ENCODE results near the gene SHISAL2A. TPM values are rescaled to one million over a fixed set of nuclear protein-coding genes. Genes with fewer than 3 reads are reported as not detected.
A peak's percentile ranks its signal among the peaks of the same experiment; 100 is the strongest.
"Not testable (repeated sequence)": the region's sequence is repeated elsewhere in the genome, so short reads cannot be mapped to it uniquely, and the experiment has no call there.

The SHISAL2A gene
- total RNA-seq, 1 experiment from 2014 or later: not detected

DNA sequence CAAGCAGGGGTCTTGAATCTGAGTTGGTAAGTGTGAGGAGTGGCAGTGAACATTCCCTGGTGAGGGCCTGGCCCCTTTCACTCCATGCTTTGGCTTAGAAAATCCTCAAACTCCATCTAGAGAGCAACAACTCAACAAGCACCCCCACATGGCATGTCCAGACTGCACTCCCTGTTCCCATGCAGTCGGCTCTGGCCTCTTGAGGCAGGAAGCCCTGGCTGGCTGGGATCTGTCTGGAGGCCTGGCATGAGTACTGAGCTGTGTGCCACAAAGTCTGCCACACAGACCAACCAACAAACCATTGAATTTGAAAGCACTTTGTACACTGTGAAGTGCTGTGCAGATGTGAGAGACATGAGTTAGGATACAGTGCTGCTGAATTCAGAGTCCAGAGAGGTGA, 40.0 kb downstream of the SHISAL2A start:
- DNase-seq (ENCODE audit: low read depth in 1 of 2, low spot score in 2 of 2): no peak
- Histone ChIP-seq H3K27ac (no peak overlapping the region), H3K4me1 (replicated peaks) (peaks cover 9% of the 10 kb centered on the region)

DNA sequence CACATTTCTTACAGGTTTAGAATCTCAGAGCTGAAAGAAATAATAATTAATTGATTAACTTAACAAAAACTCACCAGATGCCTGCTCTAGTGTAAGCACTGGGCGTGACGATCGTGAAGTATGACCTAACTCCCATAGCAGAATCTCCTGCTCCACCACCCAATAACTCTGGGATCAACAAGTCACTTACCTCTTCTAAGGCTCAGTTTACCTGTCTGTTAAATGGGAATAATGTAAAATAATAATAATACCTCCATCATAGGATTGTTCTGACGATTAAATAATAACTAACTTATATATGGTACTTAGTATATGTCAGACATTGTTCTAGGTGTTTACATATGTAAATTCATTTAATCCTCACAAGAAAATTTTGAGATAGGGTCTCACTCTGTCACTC, 40.5 kb downstream of the SHISAL2A start:
- no peaks in the 10 kb centered on the region for H3K36me3 ChIP-seq
- DNase-seq (ENCODE audit: low read depth in 1 of 2, low spot score in 2 of 2): no peak
- H3K4me3 ChIP-seq: no peak overlapping the region
- H3K9me3 ChIP-seq (replicated peaks): no peaks in the 10 kb centered on the region
- H3K4me1 ChIP-seq (replicated peaks): peaks cover 9% of the 10 kb centered on the region
- H3K27me3 ChIP-seq (replicated peaks): no peaks in the 10 kb centered on the region
- no peak overlapping the region for H3K27ac ChIP-seq

More for the DNA sequence above, 40.0 kb downstream of the SHISAL2A start:
- H3K9me3 ChIP-seq (replicated peaks): no peaks in the 10 kb centered on the region
- H3K4me3 ChIP-seq: no peak overlapping the region
- H3K36me3 ChIP-seq: no peaks in the 10 kb centered on the region
- no peaks in the 10 kb centered on the region for H3K27me3 ChIP-seq (replicated peaks)

DNA sequence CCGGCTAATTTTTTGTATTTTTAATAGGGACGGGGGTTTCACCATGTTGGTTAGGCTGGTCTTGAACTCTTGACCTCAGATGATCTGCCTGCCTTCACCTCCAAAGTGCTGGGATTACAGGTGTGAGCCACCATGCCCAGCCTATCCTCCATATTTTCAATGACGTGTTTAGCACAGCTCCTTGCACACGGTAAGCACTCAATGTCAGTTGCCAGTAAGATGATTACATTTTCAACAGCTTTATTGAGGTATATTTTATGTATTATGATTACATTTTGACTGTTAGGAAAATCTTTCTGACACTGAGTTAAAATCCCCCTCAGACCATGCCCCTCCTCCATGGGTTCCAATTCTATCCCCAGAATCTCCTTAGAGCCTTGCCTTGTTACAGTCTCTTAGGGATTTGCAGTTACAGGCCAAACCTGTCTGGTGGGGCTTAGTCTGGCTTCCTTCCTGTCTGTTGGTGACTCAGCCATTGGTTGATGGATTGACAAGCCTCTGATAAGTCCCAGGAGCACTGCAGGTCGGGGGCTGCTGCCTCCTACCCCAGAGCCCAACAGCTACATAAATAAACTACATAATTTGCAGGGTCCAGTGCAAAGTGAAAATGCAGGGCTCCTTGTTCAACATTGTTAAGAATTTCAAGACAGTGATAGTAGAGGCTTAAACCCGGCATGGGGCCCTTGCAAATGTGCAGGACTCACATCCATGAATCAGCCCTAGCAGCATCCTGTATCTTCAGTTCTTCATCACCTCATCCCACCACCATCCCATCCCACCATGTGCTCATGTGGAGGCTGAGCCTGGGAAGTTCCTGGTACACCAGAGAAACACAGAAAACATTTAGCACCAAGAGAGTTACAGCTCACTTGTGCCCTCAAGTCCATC, 41.8 kb downstream of the SHISAL2A start:
- H3K9me3 ChIP-seq (replicated peaks): no peaks in the 10 kb centered on the region
- H3K4me3 ChIP-seq: no peak overlapping the region
- no peak overlapping the region for H3K27ac ChIP-seq
- no peaks in the 10 kb centered on the region for H3K36me3 ChIP-seq
- DNase-seq (ENCODE audit: low read depth in 1 of 2, low spot score in 2 of 2): no peak
- H3K4me1 ChIP-seq (replicated peaks): peaks cover 5% of the 10 kb centered on the region
- no peaks in the 10 kb centered on the region for H3K27me3 ChIP-seq (replicated peaks)

GRCh38 chr1:52676249-52676903, 43.4 kb downstream of the SHISAL2A start:
- H3K36me3 ChIP-seq: no peaks in the 10 kb centered on the region
- H3K27me3 ChIP-seq (replicated peaks): no peaks in the 10 kb centered on the region
- H3K27ac ChIP-seq: no peak overlapping the region
- no peak for DNase-seq (ENCODE audit: low read depth in 1 of 2, low spot score in 2 of 2)
- H3K4me3 ChIP-seq: no peak overlapping the region
- H3K4me1 ChIP-seq (replicated peaks): no peaks in the 10 kb centered on the region
- no peaks in the 10 kb centered on the region for H3K9me3 ChIP-seq (replicated peaks)

- Histone ChIP-seq H3K9me3 (replicated peaks) (no peaks in the 10 kb centered on the region), H3K27me3 (replicated peaks) (no peaks in the 10 kb centered on the region), H3K36me3 (no peaks in the 10 kb centered on the region), H3K27ac (no peak overlapping the region), H3K4me1 (replicated peaks) (no peaks in the 10 kb centered on the region), H3K4me3 (no peak overlapping the region)
- DNase-seq (ENCODE audit: low read depth in 1 of 2, low spot score in 2 of 2): no peak
Observed at GRCh38 chr1:52677076-52677806, 44.3 kb downstream of the SHISAL2A start.

DNA sequence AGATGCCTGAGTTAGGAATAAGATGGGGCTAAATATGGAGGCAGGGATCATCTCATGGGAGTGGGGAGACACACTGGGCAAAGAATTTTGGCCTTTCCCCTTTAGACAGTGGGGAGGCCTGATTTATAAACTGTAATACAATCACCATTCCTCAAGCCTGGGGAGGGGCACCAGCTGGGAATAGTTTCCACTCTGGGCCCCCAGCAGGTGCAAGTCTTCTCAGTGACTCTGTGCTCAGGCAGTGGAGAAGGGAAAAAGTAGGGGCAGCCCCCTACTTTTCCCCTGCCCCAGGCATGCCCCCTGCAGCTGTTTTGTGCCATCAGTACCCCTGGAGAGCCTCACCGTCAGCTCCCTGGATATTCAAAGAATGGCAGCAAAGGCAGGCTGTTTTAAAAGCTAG, 46.1 kb downstream of the SHISAL2A start:
- Histone ChIP-seq H3K27me3 (replicated peaks) (no peaks in the 10 kb centered on the region), H3K36me3 (no peaks in the 10 kb centered on the region), H3K9me3 (replicated peaks) (no peaks in the 10 kb centered on the region), H3K27ac (no peak overlapping the region), H3K4me3 (no peak overlapping the region), H3K4me1 (replicated peaks) (no peaks in the 10 kb centered on the region)
- no peak for DNase-seq (ENCODE audit: low read depth in 1 of 2, low spot score in 2 of 2)

DNA sequence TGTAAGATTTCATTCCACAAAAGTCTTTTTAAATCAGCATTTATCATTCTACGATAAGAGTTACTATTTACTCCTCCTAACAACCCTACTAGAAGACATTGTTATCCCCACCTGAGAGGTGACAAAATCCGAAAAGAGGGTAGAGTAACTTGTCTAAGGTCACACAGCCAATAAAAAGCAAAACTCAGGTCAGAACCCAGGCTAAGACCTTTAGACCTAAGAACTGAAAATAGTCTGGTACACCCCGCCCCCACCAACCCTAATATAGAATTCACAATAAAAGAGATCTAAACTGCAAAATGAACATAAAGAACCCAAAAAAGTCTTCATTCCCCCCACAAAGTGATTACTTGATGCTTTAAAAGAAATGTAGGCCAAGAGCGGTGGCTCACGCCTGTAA, 46.5 kb downstream of the SHISAL2A start:
- Histone ChIP-seq H3K4me1 (replicated peaks) (no peaks in the 10 kb centered on the region), H3K4me3 (no peak overlapping the region), H3K27me3 (replicated peaks) (no peaks in the 10 kb centered on the region), H3K9me3 (replicated peaks) (no peaks in the 10 kb centered on the region), H3K27ac (no peak overlapping the region), H3K36me3 (peaks cover 3% of the 10 kb centered on the region)
- no peak for DNase-seq (ENCODE audit: low read depth in 1 of 2, low spot score in 2 of 2)

DNA sequence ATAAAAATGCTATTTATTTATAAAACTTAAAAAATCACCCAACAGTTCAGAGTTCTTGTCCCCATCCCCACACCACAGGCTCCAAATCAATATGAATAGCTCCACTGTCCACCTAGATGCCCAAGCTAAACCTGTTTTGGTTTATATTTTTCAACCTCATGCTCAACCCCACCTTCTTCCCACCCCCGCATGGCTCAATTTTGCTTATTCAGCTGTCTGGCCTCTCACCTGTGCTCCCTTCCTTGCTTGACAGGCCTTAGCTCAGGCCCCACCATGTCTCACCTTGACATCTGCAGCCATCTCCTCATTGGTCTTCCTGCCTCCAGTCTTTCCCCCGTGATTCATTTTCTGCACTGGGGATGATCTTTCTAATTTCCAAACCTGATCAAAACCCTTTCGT, 47.4 kb downstream of the SHISAL2A start:
- peaks cover 11% of the 10 kb centered on the region for H3K36me3 ChIP-seq
- DNase-seq (ENCODE audit: low read depth in 1 of 2, low spot score in 2 of 2): no peak

DNA sequence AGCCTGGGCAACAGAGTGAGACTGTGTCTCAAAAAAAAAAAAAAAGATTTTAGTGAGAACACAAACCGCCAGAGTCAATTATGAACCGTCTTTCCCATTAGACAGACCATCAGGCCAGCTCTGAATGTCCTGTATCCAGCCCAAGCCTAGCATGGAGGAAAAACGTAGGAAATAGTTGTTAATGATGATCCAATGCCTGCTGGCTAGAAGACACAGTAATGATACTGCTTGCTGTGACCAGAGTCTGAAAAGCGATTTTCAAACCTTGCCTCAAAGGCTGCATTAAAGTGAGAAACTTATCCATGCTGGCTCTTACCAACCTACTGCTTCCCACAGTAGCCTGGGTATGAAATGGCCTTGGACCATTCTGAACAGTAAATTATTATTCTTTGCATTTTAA, 48.2 kb downstream of the SHISAL2A start:
- no peaks in the 10 kb centered on the region for H3K9me3 ChIP-seq (replicated peaks)
- H3K4me1 ChIP-seq (replicated peaks): 0 out of 2 replicates have a peak, but pooled peaks cover 2% of the 10 kb centered on the region
- H3K27ac ChIP-seq: no peak overlapping the region
- H3K27me3 ChIP-seq (replicated peaks): no peaks in the 10 kb centered on the region
- no peak for DNase-seq (ENCODE audit: low read depth in 1 of 2, low spot score in 2 of 2)
- H3K4me3 ChIP-seq: no peak overlapping the region
- H3K36me3 ChIP-seq: peaks cover 19% of the 10 kb centered on the region

More for the DNA sequence above, 47.4 kb downstream of the SHISAL2A start:
- Histone ChIP-seq H3K27me3 (replicated peaks) (no peaks in the 10 kb centered on the region), H3K9me3 (replicated peaks) (no peaks in the 10 kb centered on the region), H3K27ac (no peak overlapping the region), H3K4me1 (replicated peaks) (no peaks in the 10 kb centered on the region), H3K4me3 (no peak overlapping the region)

- H3K4me3 ChIP-seq: no peak overlapping the region
- no peaks in the 10 kb centered on the region for H3K27me3 ChIP-seq (replicated peaks)
- peaks cover 42% of the 10 kb centered on the region for H3K36me3 ChIP-seq
- no peak for DNase-seq (ENCODE audit: low read depth in 1 of 2, low spot score in 2 of 2)
- H3K9me3 ChIP-seq (replicated peaks): no peaks in the 10 kb centered on the region; the same call in 1 of the 2 replicates
- no peak overlapping the region for H3K27ac ChIP-seq
- H3K4me1 ChIP-seq (replicated peaks): 0 out of 2 replicates have a peak, but pooled peaks cover 3% of the 10 kb centered on the region
Observed at GRCh38 chr1:52683367-52683940, 50.5 kb downstream of the SHISAL2A start.

- DNase-seq (ENCODE audit: low read depth in 1 of 2, low spot score in 2 of 2): no peak
- no peak overlapping the region for H3K27ac ChIP-seq
- 0 out of 2 replicates have a peak, but pooled peaks cover 3% of the 10 kb centered on the region for H3K4me1 ChIP-seq (replicated peaks)
- peaks cover 51% of the 10 kb centered on the region for H3K36me3 ChIP-seq
- no peak overlapping the region for H3K4me3 ChIP-seq
- H3K27me3 ChIP-seq (replicated peaks): no peaks in the 10 kb centered on the region
- no peaks in the 10 kb centered on the region; the same call in 1 of the 2 replicates for H3K9me3 ChIP-seq (replicated peaks)
Observed at GRCh38 chr1:52684545-52684944, 51.6 kb downstream of the SHISAL2A start.

DNA sequence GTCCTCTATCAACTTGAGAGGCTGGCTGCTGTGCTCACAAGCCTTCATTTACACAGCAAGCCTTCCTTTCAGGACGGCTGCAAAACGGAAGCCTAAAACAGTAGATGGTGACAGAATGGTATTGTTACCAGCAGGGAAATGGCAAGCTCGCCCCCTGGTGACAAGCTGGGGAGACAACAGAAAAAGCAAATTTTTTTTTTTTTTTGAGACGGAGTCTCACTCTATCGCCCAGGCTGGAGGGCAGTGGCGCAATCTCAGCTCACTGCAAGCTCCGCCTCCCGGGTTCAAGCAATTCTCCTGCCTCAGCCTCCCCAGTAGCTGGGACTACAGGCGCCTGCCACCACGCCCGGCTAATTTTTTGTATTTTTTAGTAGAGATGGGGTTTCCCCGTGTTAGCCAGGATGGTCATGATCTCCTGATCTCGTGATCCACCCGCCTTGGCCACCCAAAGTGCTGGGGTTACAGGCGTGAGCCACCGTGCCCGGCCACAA, 53.3 kb downstream of the SHISAL2A start:
- H3K36me3 ChIP-seq: peaks cover 59% of the 10 kb centered on the region
- peak; percentile 57 to 71 for DNase-seq (ENCODE audit: low read depth in 1 of 2, low spot score in 2 of 2)

GRCh38 chr1:52686830-52687229, 53.9 kb downstream of the SHISAL2A start:
- Histone ChIP-seq H3K27ac (no peak overlapping the region), H3K36me3 (peaks cover 63% of the 10 kb centered on the region), H3K27me3 (replicated peaks) (no peaks in the 10 kb centered on the region), H3K9me3 (replicated peaks) (no peaks in the 10 kb centered on the region; the same call in 1 of the 2 replicates), H3K4me3 (no peak overlapping the region), H3K4me1 (replicated peaks) (0 out of 2 replicates have a peak, but pooled peaks cover 3% of the 10 kb centered on the region)
- no peak for DNase-seq (ENCODE audit: low read depth in 1 of 2, low spot score in 2 of 2)

More for the DNA sequence above, 53.3 kb downstream of the SHISAL2A start:
- not testable (repeated sequence) for H3K27ac ChIP-seq; H3K4me3 ChIP-seq; H3K27me3 ChIP-seq (replicated peaks); H3K9me3 ChIP-seq (replicated peaks); H3K4me1 ChIP-seq (replicated peaks)
